HepG2 (cell line): ENCODE measurements around the gene HOXA6. TPM values are rescaled to one million over a fixed set of nuclear protein-coding genes. Genes with fewer than 3 reads are reported as not detected.

Experiments used
- HCFC1 ChIP-seq: fragments of 150-350 bp; IDR thresholded peaks from 2 replicates; pipeline ENCODE4 v1.6.1; 2014; ENCODE audit warnings: low read depth, low read length
- HOXA3 ChIP-seq: sonication (generic); formaldehyde crosslinking; IDR thresholded peaks from 2 replicates; pipeline ENCODE4 v1.5.0; 2020; ENCODE audit warnings: missing genetic modification reagents
- HOXA9 ChIP-seq: sonication (generic); formaldehyde crosslinking; IDR thresholded peaks from 2 replicates; pipeline ENCODE4 v1.8.1; 2022; ENCODE audit warnings: missing genetic modification reagents, mild to moderate bottlenecking, moderate library complexity, borderline replicate concordance
- KLF12 ChIP-seq: sonication (generic); formaldehyde crosslinking; IDR thresholded peaks from 2 replicates; pipeline ENCODE4 v1.4.0; 2020; ENCODE audit warnings: missing genetic modification reagents, borderline replicate concordance
- POLR2A ChIP-seq, 2 experiments: IDR thresholded peaks; 2 replicates each; pipeline ENCODE4 v1.6.1; 2011; ENCODE audit warnings: low read depth in 2 of 2, low read length in 2 of 2, mild to moderate bottlenecking in 1 of 2, moderate library complexity in 1 of 2; ENCODE audit not compliant: insufficient read depth in 1 of 2
- RBM22 ChIP-seq: fragments of 200-400 bp; formaldehyde crosslinking; optimal IDR thresholded peaks from 2 replicates; pipeline ENCODE3; 2017; ENCODE audit warnings: mild to moderate bottlenecking, low read length, moderate library complexity
- SCMH1 ChIP-seq: sonication (generic); formaldehyde crosslinking; IDR thresholded peaks from 2 replicates; pipeline ENCODE4 v1.9.0; 2021; ENCODE audit warnings: missing genetic modification reagents, mild to moderate bottlenecking, borderline replicate concordance
- TAF15 ChIP-seq: fragments of 200-400 bp; formaldehyde crosslinking; IDR thresholded peaks from one replicate; pipeline ENCODE4 v1.6.1; 2018; ENCODE audit warnings: mild to moderate bottlenecking, low read depth, low read length; ENCODE audit not compliant: poor library complexity, severe bottlenecking
- ZC3H4 ChIP-seq: sonication (generic); formaldehyde crosslinking; IDR thresholded peaks from 2 replicates; pipeline ENCODE4 v1.4.0; 2020; ENCODE audit warnings: missing genetic modification reagents, borderline replicate concordance
- ZGPAT ChIP-seq: IDR thresholded peaks from 2 replicates; pipeline ENCODE4 v1.6.1; 2016; ENCODE audit warnings: mild to moderate bottlenecking
- ZNF253 ChIP-seq: sonication (generic); formaldehyde crosslinking; IDR thresholded peaks from 2 replicates; pipeline ENCODE4 v1.8.0; 2022; ENCODE audit warnings: mild to moderate bottlenecking, missing genetic modification reagents, borderline replicate concordance
- ZNF326 ChIP-seq: sonication (generic); formaldehyde crosslinking; IDR thresholded peaks from 2 replicates; pipeline ENCODE4 v1.4.0; 2020; ENCODE audit warnings: missing genetic modification reagents, borderline replicate concordance
- ZNF775 ChIP-seq: sonication (generic); formaldehyde crosslinking; IDR thresholded peaks from 2 replicates; pipeline ENCODE4 v1.4.0; 2020; ENCODE audit warnings: missing genetic modification reagents, mild to moderate bottlenecking, moderate library complexity, borderline replicate concordance
- ZSCAN20 ChIP-seq: sonication (generic); formaldehyde crosslinking; IDR thresholded peaks from 2 replicates; pipeline ENCODE4 v1.4.0; 2020; ENCODE audit warnings: missing genetic modification reagents, mild to moderate bottlenecking, borderline replicate concordance
- polyA plus RNA-seq, 8 experiments: library from polyadenylated mRNA; depleted of rRNA in 3 of 8; stranded (reverse) in 7 of 8; unstranded in 1 of 8; fragments of >200 nt; fragmentation: Illumina TruSeq in 4 of 8; extraction: Trizol in 4 of 8; gene quantifications; 2 replicates each; pipeline versions ENCODE4 v1.2.1 to v1.2.3, GENCODE V29; 2011 to 2016; ENCODE audit warnings: low read depth in 4 of 8, missing spikeins in 1 of 8, mixed read lengths in 1 of 8; ENCODE audit not compliant: insufficient read depth in 1 of 8
- total RNA-seq, 5 experiments: library from RNA; depleted of rRNA; stranded (reverse); fragments of >200 nt; fragmentation: Illumina TruSeq; extraction: Trizol; gene quantifications; 2 replicates each; pipeline ENCODE4 v1.2.3, GENCODE V29; 2016; ENCODE audit warnings: low read depth in 1 of 5
- TF ChIP-seq, protein P1 (sequence below): IDR thresholded peaks from 2 replicates; pipeline ENCODE4 v1.4.0; 2020; ENCODE audit warnings: mild to moderate bottlenecking, missing genetic modification reagents
- TF ChIP-seq, protein P2 (sequence below): sonication (generic); formaldehyde crosslinking; IDR thresholded peaks from 2 replicates; pipeline ENCODE4 v1.8.1; 2023; ENCODE audit warnings: missing genetic modification reagents, mild to moderate bottlenecking, borderline replicate concordance
- TF ChIP-seq, protein P3 (sequence below): sonication (generic); formaldehyde crosslinking; IDR thresholded peaks from 2 replicates; pipeline ENCODE4 v1.5.0; 2020; ENCODE audit warnings: missing genetic modification reagents, mild to moderate bottlenecking, borderline replicate concordance
- TF ChIP-seq, protein P4 (sequence below): sonication (generic); formaldehyde crosslinking; IDR thresholded peaks from 2 replicates; pipeline ENCODE4 v1.4.0; 2020; ENCODE audit warnings: missing genetic modification reagents

The HOXA6 gene
- total and polyA plus RNA-seq, 2 of the 13 experiments (the other 11 are each of a cell fraction or from before 2014, with no cell fraction given) = 1.3 to 1.5 TPM

- TF ChIP-seq ZNF775 (CRISPR knock-in tag) = no peak
- TF ChIP-seq HOXA3 (CRISPR knock-in tag) = peak; percentile 62; the same call in 1 of the 2 replicates
- TF ChIP-seq SCMH1 (CRISPR knock-in tag) = no peak
- TF ChIP-seq RBM22 = no peak
- 0 out of 2 replicates have a peak, but pooled peaks have one; percentile 49 for TF ChIP-seq HOXA9 (CRISPR knock-in tag)
- TF ChIP-seq, protein P1, sequence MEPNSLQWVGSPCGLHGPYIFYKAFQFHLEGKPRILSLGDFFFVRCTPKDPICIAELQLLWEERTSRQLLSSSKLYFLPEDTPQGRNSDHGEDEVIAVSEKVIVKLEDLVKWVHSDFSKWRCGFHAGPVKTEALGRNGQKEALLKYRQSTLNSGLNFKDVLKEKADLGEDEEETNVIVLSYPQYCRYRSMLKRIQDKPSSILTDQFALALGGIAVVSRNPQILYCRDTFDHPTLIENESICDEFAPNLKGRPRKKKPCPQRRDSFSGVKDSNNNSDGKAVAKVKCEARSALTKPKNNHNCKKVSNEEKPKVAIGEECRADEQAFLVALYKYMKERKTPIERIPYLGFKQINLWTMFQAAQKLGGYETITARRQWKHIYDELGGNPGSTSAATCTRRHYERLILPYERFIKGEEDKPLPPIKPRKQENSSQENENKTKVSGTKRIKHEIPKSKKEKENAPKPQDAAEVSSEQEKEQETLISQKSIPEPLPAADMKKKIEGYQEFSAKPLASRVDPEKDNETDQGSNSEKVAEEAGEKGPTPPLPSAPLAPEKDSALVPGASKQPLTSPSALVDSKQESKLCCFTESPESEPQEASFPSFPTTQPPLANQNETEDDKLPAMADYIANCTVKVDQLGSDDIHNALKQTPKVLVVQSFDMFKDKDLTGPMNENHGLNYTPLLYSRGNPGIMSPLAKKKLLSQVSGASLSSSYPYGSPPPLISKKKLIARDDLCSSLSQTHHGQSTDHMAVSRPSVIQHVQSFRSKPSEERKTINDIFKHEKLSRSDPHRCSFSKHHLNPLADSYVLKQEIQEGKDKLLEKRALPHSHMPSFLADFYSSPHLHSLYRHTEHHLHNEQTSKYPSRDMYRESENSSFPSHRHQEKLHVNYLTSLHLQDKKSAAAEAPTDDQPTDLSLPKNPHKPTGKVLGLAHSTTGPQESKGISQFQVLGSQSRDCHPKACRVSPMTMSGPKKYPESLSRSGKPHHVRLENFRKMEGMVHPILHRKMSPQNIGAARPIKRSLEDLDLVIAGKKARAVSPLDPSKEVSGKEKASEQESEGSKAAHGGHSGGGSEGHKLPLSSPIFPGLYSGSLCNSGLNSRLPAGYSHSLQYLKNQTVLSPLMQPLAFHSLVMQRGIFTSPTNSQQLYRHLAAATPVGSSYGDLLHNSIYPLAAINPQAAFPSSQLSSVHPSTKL (CRISPR knock-in tag) = peak; percentile 44; the same call in 1 of the 2 replicates
- no peak for TF ChIP-seq ZC3H4 (CRISPR knock-in tag)
- TF ChIP-seq ZNF326 (CRISPR knock-in tag) = no peak
- peak; percentile 63; the same call in 1 of the 2 replicates for TF ChIP-seq ZGPAT
- TF ChIP-seq, protein P2, sequence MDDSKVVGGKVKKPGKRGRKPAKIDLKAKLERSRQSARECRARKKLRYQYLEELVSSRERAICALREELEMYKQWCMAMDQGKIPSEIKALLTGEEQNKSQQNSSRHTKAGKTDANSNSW (CRISPR knock-in tag) = no peak
- no peak for TF ChIP-seq ZSCAN20 (CRISPR knock-in tag)
- TF ChIP-seq TAF15 = no peak
- TF ChIP-seq, protein P3, sequence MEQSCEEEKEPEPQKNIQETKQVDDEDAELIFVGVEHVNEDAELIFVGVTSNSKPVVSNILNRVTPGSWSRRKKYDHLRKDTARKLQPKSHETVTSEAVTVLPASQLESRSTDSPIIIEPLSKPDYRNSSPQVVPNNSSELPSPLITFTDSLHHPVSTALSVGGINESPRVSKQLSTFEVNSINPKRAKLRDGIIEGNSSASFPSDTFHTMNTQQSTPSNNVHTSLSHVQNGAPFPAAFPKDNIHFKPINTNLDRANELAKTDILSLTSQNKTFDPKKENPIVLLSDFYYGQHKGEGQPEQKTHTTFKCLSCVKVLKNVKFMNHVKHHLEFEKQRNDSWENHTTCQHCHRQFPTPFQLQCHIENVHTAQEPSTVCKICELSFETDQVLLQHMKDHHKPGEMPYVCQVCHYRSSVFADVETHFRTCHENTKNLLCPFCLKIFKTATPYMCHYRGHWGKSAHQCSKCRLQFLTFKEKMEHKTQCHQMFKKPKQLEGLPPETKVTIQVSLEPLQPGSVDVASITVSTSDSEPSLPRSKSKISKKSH = peak; percentile 83
- TF ChIP-seq, protein P4, sequence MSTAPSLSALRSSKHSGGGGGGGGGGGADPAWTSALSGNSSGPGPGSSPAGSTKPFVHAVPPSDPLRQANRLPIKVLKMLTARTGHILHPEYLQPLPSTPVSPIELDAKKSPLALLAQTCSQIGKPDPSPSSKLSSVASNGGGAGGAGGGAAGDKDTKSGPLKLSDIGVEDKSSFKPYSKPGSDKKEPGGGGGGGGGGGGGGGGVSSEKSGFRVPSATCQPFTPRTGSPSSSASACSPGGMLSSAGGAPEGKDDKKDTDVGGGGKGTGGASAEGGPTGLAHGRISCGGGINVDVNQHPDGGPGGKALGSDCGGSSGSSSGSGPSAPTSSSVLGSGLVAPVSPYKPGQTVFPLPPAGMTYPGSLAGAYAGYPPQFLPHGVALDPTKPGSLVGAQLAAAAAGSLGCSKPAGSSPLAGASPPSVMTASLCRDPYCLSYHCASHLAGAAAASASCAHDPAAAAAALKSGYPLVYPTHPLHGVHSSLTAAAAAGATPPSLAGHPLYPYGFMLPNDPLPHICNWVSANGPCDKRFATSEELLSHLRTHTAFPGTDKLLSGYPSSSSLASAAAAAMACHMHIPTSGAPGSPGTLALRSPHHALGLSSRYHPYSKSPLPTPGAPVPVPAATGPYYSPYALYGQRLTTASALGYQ (CRISPR knock-in tag) = no peak
- TF ChIP-seq KLF12 (CRISPR knock-in tag) = no peak
- peak in 1 of 2 experiments; percentile 10; a peak in 1 of 4 replicates for TF ChIP-seq POLR2A (IDR thresholded peaks at IDR 0.05; ENCODE audit: insufficient read depth in 1 of 2, low read depth in 2 of 2, low read length in 2 of 2)
- no peak for TF ChIP-seq HCFC1
- TF ChIP-seq ZNF253 (CRISPR knock-in tag) = no peak
Observed at GRCh38 chr7:27150568-27151340, 3.2 kb upstream of the HOXA6 start (continued).
